DOHH2 (cell line): ENCODE results near the gene GPC5.

Experiments
- H3F3A ChIP-seq: fragments of 200-600 bp; sonication (generic), shearing (Covaris generic); 2 replicates; pipeline ENCODE4 v1.6.0; 2016; ENCODE audit warnings: antibody characterized with exemption, mild to moderate bottlenecking; ENCODE audit not compliant: control insufficient read depth, insufficient read depth
- H3K27ac ChIP-seq: fragments of 200-600 bp; sonication (generic); 2 replicates; pipeline ENCODE4 v1.5.1; 2014; ENCODE audit warnings: low read depth, mild to moderate bottlenecking, low read length, moderate library complexity
- H3K27me3 ChIP-seq: fragments of 200-600 bp; sonication (generic); 2 replicates; pipeline ENCODE4 v1.6.1; 2014; ENCODE audit warnings: mild to moderate bottlenecking, low read length, mixed read lengths; ENCODE audit not compliant: control insufficient read depth
- H3K36me3 ChIP-seq: fragments of 200-600 bp; sonication (generic); 2 replicates; pipeline ENCODE4 v1.6.1; 2014; ENCODE audit warnings: mild to moderate bottlenecking, low read length, moderate library complexity, mixed read lengths; ENCODE audit not compliant: control insufficient read depth
- H3K4me1 ChIP-seq: fragments of 200-600 bp; sonication (generic); 2 replicates; pipeline ENCODE4 v1.6.1; 2014; ENCODE audit warnings: mild to moderate bottlenecking, low read length, mixed read lengths; ENCODE audit not compliant: control insufficient read depth
- H3K4me2 ChIP-seq: fragments of 200-600 bp; sonication (generic); 2 replicates; pipeline ENCODE4 v1.6.0; 2014; ENCODE audit warnings: mild to moderate bottlenecking, low read length, moderate library complexity
- H3K4me3 ChIP-seq: fragments of 200-600 bp; sonication (generic); 2 replicates; pipeline ENCODE4 v1.5.1; 2014; ENCODE audit warnings: mild to moderate bottlenecking, low read length, mixed read lengths
- H3K79me2 ChIP-seq: fragments of 200-600 bp; sonication (generic); 2 replicates; pipeline ENCODE4 v1.6.1; 2014; ENCODE audit warnings: mild to moderate bottlenecking, low read length, mixed read lengths; ENCODE audit not compliant: control insufficient read depth
- H3K9me2 ChIP-seq: fragments of 200-600 bp; sonication (generic); replicated peaks from 2 replicates; pipeline ENCODE4 v1.6.1; 2014; ENCODE audit warnings: mild to moderate bottlenecking, low read length, mixed read lengths; ENCODE audit not compliant: control insufficient read depth
- H3K9me3 ChIP-seq: fragments of 200-600 bp; sonication (generic); 2 replicates; pipeline ENCODE4 v1.6.1; 2014; ENCODE audit warnings: antibody characterized with exemption, low read length, mixed read lengths; ENCODE audit not compliant: control insufficient read depth, insufficient read depth
- H4K20me1 ChIP-seq: fragments of 200-600 bp; sonication (generic); 2 replicates; pipeline ENCODE4 v1.6.0; 2014; ENCODE audit warnings: low read depth, mild to moderate bottlenecking, antibody characterized with exemption, low read length, moderate library complexity; ENCODE audit not compliant: control insufficient read depth, insufficient read depth
- CTCF ChIP-seq: fragments of 200-600 bp; sonication (generic); IDR thresholded peaks from one replicate; pipeline ENCODE4 v1.5.1; 2014; ENCODE audit warnings: antibody characterized with exemption, mild to moderate bottlenecking, low read depth, low read length; ENCODE audit not compliant: poor library complexity, severe bottlenecking
- EZH2phosphoT487 ChIP-seq: fragments of 200-600 bp; sonication (generic); IDR thresholded peaks from 2 replicates; pipeline ENCODE4 v1.6.1; 2017; ENCODE audit warnings: borderline replicate concordance, mild to moderate bottlenecking, antibody characterized with exemption, low read length, moderate library complexity, mixed read lengths

GPC5 gene

GRCh38 chr13:91659256-91660075, 261.0 kb downstream of the GPC5 start:
- H4K20me1 ChIP-seq = no peaks in the 10 kb centered on the region
- TF ChIP-seq EZH2phosphoT487 (no peak), CTCF (no peak)
- no peak overlapping the region for H3K4me3 ChIP-seq
- H3K27ac ChIP-seq = no peak overlapping the region
- no peaks in the 10 kb centered on the region for H3K36me3 ChIP-seq
- H3K4me1 ChIP-seq = no peaks in the 10 kb centered on the region
- H3K27me3 ChIP-seq = no peaks in the 10 kb centered on the region
- H3K4me2 ChIP-seq = no peak overlapping the region
- no peaks in the 10 kb centered on the region for H3K79me2 ChIP-seq
- no peaks in the 10 kb centered on the region for H3F3A ChIP-seq
- no peaks in the 10 kb centered on the region for H3K9me2 ChIP-seq
- H3K9me3 ChIP-seq = no peaks in the 10 kb centered on the region

GRCh38 chr13:91660076-91660415, 261.6 kb downstream of the GPC5 start:
- Histone ChIP-seq H3K4me1 (no peaks in the 10 kb centered on the region), H3K79me2 (no peaks in the 10 kb centered on the region), H3K4me2 (no peak overlapping the region), H3K27ac (no peak overlapping the region), H4K20me1 (no peaks in the 10 kb centered on the region), H3F3A (no peaks in the 10 kb centered on the region), H3K9me2 (no peaks in the 10 kb centered on the region), H3K9me3 (no peaks in the 10 kb centered on the region), H3K27me3 (no peaks in the 10 kb centered on the region), H3K36me3 (no peaks in the 10 kb centered on the region), H3K4me3 (no peak overlapping the region)
- TF ChIP-seq EZH2phosphoT487 (no peak), CTCF (no peak)

GRCh38 chr13:91661692-91662490, 263.5 kb downstream of the GPC5 start:
- no peaks in the 10 kb centered on the region for H3K79me2 ChIP-seq
- no peaks in the 10 kb centered on the region for H3K9me3 ChIP-seq
- H4K20me1 ChIP-seq = no peaks in the 10 kb centered on the region
- H3K4me3 ChIP-seq = no peak overlapping the region
- H3K27me3 ChIP-seq = no peaks in the 10 kb centered on the region
- TF ChIP-seq CTCF (no peak), EZH2phosphoT487 (no peak)
- no peaks in the 10 kb centered on the region for H3K9me2 ChIP-seq
- no peaks in the 10 kb centered on the region for H3F3A ChIP-seq
- H3K36me3 ChIP-seq = no peaks in the 10 kb centered on the region
- no peaks in the 10 kb centered on the region for H3K4me1 ChIP-seq
- H3K4me2 ChIP-seq = no peak overlapping the region
- H3K27ac ChIP-seq = no peak overlapping the region
